Measurements from ENCODE around the gene TMEM176B. TPM values are rescaled to one million over a fixed set of nuclear protein-coding genes. Genes with fewer than 3 reads are reported as not detected.

Gene TMEM176B
- total and polyA plus RNA-seq, 2 of the 13 experiments (the other 11 are each of a cell fraction or from before 2014, with no cell fraction given): not detected

GRCh38 chr7:150823484-150824126, 23.4 kb upstream of the TMEM176B start (continued):
- TF ChIP-seq PRDM10 (CRISPR knock-in tag; IDR thresholded peaks at IDR 0.05; ENCODE audit: low read depth) (no peak), ZNF788 (CRISPR knock-in tag; IDR thresholded peaks at IDR 0.05; ENCODE audit: borderline replicate concordance) (no peak), ZMAT3 (CRISPR knock-in tag; conservative IDR thresholded peaks at IDR 0.05) (no peak)

GRCh38 chr7:150823043-150823442, 22.9 kb upstream of the TMEM176B start:
- FAIRE-seq (no peak), DNase-seq (ENCODE audit: low spot score) (no peak), ATAC-seq (no peak)
- no peak overlapping the region for H3K4me2 ChIP-seq (ENCODE audit: low read depth, low read length)
- WGBS (ENCODE audit: low lambda C conversion rate): 60% methylated on average over 8 of the region's 8 CpGs
- TF ChIP-seq ZZZ3 (CRISPR knock-in tag; IDR thresholded peaks at IDR 0.05; ENCODE audit: borderline replicate concordance): no peak
- no peak for TF ChIP-seq ZNF766 (CRISPR knock-in tag; IDR thresholded peaks at IDR 0.05; ENCODE audit: borderline replicate concordance)
- no peak for TF ChIP-seq EED (CRISPR knock-in tag; IDR thresholded peaks at IDR 0.05)
- no peak for TF ChIP-seq NCOR1 (IDR thresholded peaks at IDR 0.05; ENCODE audit: borderline replicate concordance, low read length)
- no peak for TF ChIP-seq PHB2 (IDR thresholded peaks at IDR 0.05; ENCODE audit: partially characterized antibody)
- TF ChIP-seq HOXA3 (CRISPR knock-in tag; IDR thresholded peaks at IDR 0.05): no peak
- TF ChIP-seq ZMYM2 (CRISPR knock-in tag; IDR thresholded peaks at IDR 0.05): no peak
- no peak for TF ChIP-seq ZNF331 (CRISPR knock-in tag; IDR thresholded peaks at IDR 0.05)
- TF ChIP-seq TRIM22 (IDR thresholded peaks at IDR 0.05): no peak
- no peak for TF ChIP-seq ZNF20 (CRISPR knock-in tag; IDR thresholded peaks at IDR 0.05)
- TF ChIP-seq ZNF503 (CRISPR knock-in tag; IDR thresholded peaks at IDR 0.05): no peak
- H3K27me3 ChIP-seq (ENCODE audit: control insufficient read depth in 1 of 2, insufficient read depth in 2 of 2, low read length in 2 of 2): peaks cover 0 to 12% of the 10 kb centered on the region in 2 experiments; a peak in 1 of 5 replicates
- H4K20me1 ChIP-seq (ENCODE audit: insufficient read depth, low read length): no peaks in the 10 kb centered on the region
- no peak overlapping the region for H3K9ac ChIP-seq (ENCODE audit: insufficient read depth, low read depth, low read length)
- H3K36me3 ChIP-seq (replicated peaks in 1 of 2; ENCODE audit: control insufficient read depth in 1 of 2, insufficient read depth in 2 of 2, low read length in 2 of 2): no peaks in the 10 kb centered on the region
- intact Hi-C loops (cut with micrococcal nuclease; ENCODE audit: unreplicated experiment): no loop called here
- no peaks in the 10 kb centered on the region for H3K9me3 ChIP-seq (ENCODE audit: low read length)
- no peak overlapping the region for H3K4me3 ChIP-seq (replicated peaks in 1 of 3; ENCODE audit: insufficient read depth in 1 of 3, low read depth in 2 of 3, low read length in 3 of 3)
- H3K79me2 ChIP-seq (ENCODE audit: insufficient read depth, low read length): no peaks in the 10 kb centered on the region
- no peak overlapping the region for H3K27ac ChIP-seq (ENCODE audit: extremely low read length, insufficient read depth, low read length)
- CTCF ChIA-PET (ENCODE audit: low intra/inter-chr PET ratio, low total read pairs): no interaction called here
- POLR2A ChIA-PET: no interaction called here
- H3K4me1 ChIP-seq (ENCODE audit: insufficient read depth, low read length): peaks cover 7% of the 10 kb centered on the region; the same call in 1 of the 2 replicates
- no TSS peak for BruUV-seq (replicated peaks)
- no peak overlapping the region for H2AFZ ChIP-seq (ENCODE audit: low read length)
- in situ Hi-C loops (cut with HindIII; ENCODE audit: extremely low pct_ligation_motif_present, low pct_unique_long_range_greater_than_20kb): no loop called here
